Measurements from ENCODE around the gene CFHR2.
"Not testable (repeated sequence)": the region's sequence is repeated elsewhere in the genome, so short reads cannot be mapped to it uniquely, and the experiment has no call there.

CFHR2 gene

GRCh38 chr1:196933531-196934189 lies 9.9 kb upstream of the CFHR2 start:
- in situ Hi-C loops (cut with HindIII; ENCODE audit: low sequenced_read_pairs), result no loop called here
- DNase-seq (ENCODE audit: low read depth, low spot score), result no peak
- no peak overlapping the region for H3K4me3 ChIP-seq (ENCODE audit: low read depth, low read length)
- TF ChIP-seq, protein P1, sequence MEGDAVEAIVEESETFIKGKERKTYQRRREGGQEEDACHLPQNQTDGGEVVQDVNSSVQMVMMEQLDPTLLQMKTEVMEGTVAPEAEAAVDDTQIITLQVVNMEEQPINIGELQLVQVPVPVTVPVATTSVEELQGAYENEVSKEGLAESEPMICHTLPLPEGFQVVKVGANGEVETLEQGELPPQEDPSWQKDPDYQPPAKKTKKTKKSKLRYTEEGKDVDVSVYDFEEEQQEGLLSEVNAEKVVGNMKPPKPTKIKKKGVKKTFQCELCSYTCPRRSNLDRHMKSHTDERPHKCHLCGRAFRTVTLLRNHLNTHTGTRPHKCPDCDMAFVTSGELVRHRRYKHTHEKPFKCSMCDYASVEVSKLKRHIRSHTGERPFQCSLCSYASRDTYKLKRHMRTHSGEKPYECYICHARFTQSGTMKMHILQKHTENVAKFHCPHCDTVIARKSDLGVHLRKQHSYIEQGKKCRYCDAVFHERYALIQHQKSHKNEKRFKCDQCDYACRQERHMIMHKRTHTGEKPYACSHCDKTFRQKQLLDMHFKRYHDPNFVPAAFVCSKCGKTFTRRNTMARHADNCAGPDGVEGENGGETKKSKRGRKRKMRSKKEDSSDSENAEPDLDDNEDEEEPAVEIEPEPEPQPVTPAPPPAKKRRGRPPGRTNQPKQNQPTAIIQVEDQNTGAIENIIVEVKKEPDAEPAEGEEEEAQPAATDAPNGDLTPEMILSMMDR (IDR thresholded peaks at IDR 0.05; ENCODE audit: low read depth, low read length), result no peak

DNA sequence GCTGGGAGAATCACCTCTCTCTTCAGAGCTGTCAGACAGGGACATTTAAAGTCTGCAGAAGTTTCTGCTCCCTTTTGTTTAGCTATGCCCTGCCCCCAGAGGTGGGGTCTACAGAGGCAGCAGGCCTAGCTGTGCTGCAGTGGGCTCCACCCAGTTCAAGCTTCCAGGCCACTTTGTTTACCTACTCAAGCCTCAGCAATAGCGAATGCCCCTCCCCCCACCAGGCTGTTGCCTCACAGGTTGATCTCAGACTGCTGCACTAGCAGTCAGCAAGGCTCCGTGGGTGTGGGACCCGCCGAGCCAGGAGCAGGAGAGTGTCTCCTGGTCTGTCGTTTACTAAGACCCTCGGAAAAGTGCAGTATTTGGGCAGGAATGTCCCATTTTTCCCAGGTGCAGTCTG lies 2.1 kb upstream of the CFHR2 start:
- H3K4me3 ChIP-seq (ENCODE audit: low read depth, low read length); in situ Hi-C loops (cut with HindIII; ENCODE audit: low sequenced_read_pairs); DNase-seq (ENCODE audit: low read depth, low spot score): not testable (repeated sequence)

- H3K4me3 ChIP-seq (ENCODE audit: low read depth, low read length), result no peak overlapping the region
- TF ChIP-seq, protein P1 (IDR thresholded peaks at IDR 0.05; ENCODE audit: low read depth, low read length), result no peak
- in situ Hi-C loops (cut with HindIII; ENCODE audit: low sequenced_read_pairs), result no loop called here
- DNase-seq (ENCODE audit: low read depth, low spot score), result no peak
These were observed 8.3 kb downstream of the CFHR2 start for GRCh38 chr1:196951711-196952394.

DNA sequence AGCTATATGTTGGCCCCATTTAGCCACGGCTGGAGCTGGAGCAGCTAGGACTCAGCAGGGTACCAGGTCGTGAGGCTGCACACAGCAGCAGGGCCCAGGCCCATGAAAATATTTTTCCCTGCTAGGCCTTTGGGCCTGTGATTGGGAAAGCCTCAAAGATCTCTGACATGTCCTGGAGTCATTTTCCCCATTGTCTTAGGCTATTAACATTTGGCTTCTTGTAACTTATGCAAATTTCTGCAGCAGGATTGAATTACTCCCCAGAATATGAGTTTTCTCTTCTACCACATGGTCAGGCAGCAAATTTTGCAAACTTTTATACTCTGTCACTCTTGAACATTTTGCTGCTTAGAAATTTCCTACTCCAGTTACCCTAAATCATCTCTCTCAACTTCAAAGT lies 11.2 kb downstream of the CFHR2 start:
- in situ Hi-C loops (cut with HindIII; ENCODE audit: low sequenced_read_pairs), result no loop called here
- no peak for DNase-seq (ENCODE audit: low read depth, low spot score)
- TF ChIP-seq, protein P1 (IDR thresholded peaks at IDR 0.05; ENCODE audit: low read depth, low read length), result no peak

GRCh38 chr1:196955926-196956325 lies 12.4 kb downstream of the CFHR2 start:
- no peak overlapping the region for H3K4me3 ChIP-seq (ENCODE audit: low read depth, low read length)
- TF ChIP-seq, protein P1 (IDR thresholded peaks at IDR 0.05; ENCODE audit: low read depth, low read length), result no peak
- DNase-seq (ENCODE audit: low read depth, low spot score), result no peak
- in situ Hi-C loops (cut with HindIII; ENCODE audit: low sequenced_read_pairs), result no loop called here

More for the DNA sequence above, 11.2 kb downstream of the CFHR2 start:
- H3K4me3 ChIP-seq (ENCODE audit: low read depth, low read length), result no peak overlapping the region

DNA sequence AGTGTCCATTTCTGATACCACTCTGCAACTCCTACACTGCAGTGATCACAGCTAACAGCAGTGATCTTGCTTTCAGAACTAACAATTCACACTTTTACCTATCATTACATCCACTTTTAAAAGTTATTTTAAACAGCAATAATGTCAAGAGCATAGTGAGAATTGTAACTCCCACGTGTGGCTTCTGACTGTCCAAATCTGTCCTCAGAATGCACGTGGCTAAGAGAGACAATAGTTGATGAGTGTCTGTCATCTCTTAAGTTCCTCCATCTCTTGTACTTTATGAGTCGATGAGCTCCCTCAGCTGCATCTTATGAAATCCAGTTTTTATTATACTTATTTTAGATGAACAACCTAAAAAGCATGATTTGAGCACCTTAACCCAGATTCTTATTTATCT lies 17.3 kb downstream of the CFHR2 start:
- TF ChIP-seq, protein P1 (IDR thresholded peaks at IDR 0.05; ENCODE audit: low read depth, low read length), result no peak
- no peak overlapping the region for H3K4me3 ChIP-seq (ENCODE audit: low read depth, low read length)
- in situ Hi-C loops (cut with HindIII; ENCODE audit: low sequenced_read_pairs), result no loop called here
- no peak for DNase-seq (ENCODE audit: low read depth, low spot score)

DNA sequence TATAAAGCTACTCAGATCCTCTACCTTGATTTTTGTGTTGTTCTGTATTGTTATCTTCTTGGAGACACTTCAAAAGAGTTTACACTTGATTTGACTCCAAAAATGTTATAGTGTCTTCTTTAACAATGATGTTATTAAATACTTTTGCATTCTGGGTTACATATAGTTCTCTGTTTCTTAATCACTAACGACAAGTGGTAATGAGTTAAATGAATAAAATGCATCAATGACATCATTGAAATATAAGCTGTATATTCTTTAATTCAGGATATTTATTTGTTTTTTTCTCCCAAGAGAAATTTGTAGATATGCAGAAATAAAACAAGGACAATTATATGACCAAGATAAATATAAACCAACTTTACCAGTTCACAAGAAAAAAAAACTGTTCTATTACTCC lies 26.6 kb downstream of the CFHR2 start:
- TF ChIP-seq, protein P1 (IDR thresholded peaks at IDR 0.05; ENCODE audit: low read depth, low read length), result no peak
- H3K4me3 ChIP-seq (ENCODE audit: low read depth, low read length), result no peak overlapping the region
- no peak for DNase-seq (ENCODE audit: low read depth, low spot score)
- in situ Hi-C loops (cut with HindIII; ENCODE audit: low sequenced_read_pairs), result no loop called here

Measured in astrocyte of the spinal cord (primary cell).